ENCODE measurements around the gene MBNL1.
"Not testable (repeated sequence)": the region's sequence is repeated elsewhere in the genome, so short reads cannot be mapped to it uniquely, and the experiment has no call there.

The MBNL1 gene

DNA sequence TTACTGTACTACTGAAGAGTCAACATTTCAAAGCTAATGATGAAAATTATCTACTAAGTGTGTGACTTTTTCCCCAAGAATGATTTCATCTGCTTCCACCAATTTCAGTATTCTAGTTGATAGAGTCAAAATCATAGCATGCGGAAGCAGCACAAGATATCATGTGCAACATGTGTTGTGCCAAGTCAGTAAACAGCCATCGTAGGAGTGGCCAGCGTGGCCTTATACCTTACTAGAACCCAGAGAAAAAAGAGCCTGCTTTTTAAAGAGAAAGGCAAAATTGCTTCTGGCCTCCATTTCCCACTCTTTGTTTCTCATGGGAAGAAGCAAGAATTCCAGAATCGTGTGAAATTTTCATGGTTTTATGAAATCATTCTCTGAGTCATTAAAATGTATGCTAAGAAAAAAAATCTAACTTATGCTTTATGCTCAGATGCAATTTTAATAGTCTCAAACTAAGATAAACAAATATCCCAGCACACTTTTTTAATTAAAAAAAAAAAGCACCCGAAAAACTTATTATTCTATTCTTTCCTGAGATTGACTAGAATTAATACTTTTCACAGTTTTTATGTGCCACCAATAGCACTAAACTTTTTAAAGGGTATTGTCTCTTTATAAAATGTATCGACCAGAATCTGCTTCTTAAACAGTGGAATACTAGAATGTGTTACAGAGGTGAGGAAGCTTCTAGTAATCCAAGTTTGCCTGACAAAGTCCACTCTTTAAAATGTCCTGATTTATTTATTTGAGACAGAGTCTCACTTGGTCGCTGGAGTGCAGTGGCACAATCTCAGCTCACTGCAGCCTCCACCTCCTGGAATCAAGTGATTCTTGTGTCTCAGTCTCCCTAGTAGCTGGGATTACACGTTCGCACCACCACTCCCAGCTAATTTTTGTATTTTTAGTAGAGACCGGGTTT is 87.3 kb downstream of the MBNL1 start:
- no peak for DNase-seq

DNA sequence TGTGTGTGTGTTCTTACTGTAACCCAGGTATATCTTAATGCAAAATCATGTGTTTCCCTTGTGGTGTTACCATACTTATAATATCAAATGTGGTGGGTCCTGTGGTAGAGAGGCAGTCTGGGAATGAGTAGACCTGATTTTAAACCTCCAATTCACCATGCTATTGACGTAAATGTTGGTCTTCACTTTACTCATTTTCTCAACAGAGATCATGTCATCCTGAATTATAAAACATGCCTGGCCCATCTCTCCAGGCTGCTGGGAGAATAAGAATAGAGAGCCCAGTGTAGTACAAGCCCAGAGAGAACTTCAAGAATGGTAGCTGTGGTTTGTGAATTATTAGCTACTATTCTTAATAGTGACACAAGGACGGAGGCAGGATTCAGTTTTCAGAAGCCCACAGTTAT is 88.1 kb downstream of the MBNL1 start:
- no peak for DNase-seq

DNA sequence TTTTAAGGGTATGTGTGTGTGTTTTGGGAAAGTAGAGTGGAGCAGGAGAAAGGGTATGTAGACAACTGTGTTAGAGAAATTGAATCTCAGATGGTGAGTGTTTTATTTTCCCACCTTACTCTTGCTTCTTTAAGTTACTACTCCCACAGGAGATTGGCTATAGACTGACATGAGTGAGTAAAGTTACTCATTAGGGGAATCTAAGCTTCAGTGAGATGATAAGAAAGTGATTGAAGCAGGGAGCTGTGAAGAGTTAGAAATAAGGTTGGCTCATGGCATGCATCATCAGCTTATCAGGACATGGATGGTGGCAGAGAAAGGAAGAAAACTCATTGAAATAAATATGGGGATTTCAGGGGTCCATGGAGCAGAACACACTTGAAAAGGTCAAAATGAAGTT is 88.9 kb downstream of the MBNL1 start:
- no peak for DNase-seq

DNA sequence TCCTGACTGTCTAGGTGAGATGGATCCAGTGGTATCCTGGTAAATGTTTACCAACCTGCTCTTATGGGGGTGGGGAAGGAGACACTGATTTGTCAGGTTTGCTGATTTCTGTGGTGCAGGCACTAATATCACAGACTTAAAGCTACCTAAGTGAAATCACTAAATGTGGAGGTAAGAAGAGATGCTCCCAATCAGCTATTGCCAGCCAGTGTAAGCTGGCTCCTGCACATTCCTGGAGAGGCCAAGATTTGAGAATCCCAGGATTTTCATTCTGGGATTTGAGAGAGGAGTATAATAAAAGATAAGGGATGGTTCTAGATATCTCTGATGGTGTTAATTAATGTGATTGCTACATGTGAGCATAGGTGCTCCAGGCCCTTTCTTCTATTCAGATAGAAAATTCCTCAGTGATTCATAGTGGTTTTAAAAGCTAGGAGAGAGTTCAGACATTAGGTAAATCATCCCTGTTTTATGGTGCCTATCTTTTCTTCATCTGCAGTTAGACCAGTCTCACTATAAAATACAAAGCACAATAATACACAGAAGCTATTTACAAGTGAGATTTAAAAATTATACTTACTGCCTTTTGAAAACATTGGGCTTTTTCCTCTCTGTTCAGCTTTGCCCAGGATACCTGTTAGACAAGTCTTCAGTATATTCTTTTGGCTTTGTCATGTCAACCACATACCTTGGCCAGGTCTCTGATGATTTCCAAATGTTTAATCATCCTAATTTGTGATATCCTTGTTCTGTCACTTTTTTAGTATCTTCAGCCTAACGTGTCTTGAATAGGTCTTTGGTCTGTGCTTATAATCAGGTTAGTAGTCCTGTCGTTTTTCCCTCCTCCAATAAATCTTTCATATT is 90.9 kb downstream of the MBNL1 start:
- no peak for DNase-seq

DNA sequence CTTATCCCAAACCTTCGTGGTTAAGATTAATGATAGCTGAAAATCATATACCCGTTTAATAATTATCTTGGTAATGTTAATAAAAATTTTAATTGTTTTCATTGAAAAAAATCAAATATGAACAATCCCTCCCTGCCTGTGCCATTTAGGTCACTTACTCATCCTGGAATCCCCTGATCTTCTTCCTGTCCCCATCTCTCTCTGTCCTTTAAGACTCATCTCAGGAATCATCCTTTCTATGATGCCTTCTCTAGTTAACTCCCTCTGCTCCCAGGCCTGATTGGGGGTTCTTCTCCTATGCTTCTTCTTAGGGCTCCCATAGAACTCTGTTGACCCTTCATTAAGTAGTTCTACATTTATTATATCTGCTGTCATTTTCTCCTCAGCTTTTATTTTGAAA is 91.6 kb downstream of the MBNL1 start:
- DNase-seq: no peak

DNA sequence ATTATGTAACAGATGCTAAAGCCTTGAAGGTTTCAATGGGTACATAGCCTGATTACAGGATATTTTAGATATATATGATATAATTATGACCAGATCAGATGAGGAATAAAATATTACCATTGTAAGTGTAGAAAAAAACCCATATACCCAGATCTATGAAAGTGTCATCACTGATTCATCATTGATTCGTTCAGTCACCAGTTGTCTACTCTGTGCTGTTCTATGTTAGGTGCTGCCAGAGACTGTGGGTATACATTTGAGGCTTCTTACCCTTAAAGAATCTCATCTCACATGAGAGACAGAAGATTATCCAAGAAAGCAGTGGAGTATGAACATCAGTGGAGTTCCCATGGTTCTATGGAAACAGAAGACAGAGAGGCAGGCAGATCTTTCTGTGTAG is 92.2 kb downstream of the MBNL1 start:
- DNase-seq: no peak

DNA sequence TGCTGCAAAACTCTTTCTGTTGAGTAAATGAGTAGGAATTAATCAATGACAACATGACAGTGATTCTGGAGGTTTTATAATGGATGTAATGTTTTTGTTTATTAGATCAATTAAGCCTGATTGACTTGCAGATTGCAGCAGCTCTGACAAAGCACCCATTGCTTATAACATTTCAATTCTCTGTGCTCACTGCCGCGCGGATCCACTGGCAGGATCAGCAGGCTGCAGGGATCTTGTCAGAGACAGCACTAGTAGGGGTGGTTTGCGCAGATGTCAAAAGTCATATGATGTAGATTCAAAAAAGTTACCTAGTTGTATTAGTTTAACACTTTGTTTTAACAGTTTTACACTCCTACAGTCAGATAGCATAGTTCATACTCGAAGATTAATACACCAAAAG is 93.4 kb downstream of the MBNL1 start:
- no peak for DNase-seq

DNA sequence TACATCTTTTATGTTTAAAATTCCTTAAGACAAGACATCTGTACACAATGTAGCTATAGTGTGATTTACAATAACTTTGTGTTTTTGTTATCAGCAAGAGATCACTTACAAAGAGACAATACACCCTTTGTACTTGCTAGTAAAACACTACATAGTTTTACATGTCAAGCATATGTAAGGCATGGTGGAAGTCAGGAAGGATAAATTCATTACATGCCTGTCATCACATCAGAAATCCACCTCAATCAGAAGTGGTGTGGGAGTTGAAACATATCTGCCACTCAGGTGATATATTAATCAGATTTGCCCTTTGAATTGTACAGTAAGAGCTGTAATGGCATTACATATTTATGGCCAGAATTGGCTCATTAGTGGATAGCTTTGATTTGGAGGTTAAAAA is 95.5 kb downstream of the MBNL1 start:
- no peak for DNase-seq

DNA sequence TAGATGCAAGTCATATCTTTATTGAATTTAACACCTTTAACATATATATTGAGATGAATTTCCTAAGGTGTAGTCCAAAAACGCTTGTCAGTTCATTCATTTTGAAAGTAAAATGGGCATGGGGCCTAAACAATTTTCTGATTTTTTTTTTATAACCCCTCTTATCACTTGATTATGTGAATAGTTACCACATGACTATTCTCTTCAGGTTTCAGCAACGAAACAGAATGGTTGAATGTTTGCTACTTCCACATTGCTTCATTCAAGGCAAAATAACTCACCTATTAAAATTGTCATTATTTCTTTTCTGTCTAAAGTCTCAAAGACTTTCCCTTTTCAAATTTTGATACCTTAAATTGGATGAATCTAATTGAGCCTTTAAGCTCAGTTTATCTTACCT is 96.4 kb downstream of the MBNL1 start:
- DNase-seq: no peak

DNA sequence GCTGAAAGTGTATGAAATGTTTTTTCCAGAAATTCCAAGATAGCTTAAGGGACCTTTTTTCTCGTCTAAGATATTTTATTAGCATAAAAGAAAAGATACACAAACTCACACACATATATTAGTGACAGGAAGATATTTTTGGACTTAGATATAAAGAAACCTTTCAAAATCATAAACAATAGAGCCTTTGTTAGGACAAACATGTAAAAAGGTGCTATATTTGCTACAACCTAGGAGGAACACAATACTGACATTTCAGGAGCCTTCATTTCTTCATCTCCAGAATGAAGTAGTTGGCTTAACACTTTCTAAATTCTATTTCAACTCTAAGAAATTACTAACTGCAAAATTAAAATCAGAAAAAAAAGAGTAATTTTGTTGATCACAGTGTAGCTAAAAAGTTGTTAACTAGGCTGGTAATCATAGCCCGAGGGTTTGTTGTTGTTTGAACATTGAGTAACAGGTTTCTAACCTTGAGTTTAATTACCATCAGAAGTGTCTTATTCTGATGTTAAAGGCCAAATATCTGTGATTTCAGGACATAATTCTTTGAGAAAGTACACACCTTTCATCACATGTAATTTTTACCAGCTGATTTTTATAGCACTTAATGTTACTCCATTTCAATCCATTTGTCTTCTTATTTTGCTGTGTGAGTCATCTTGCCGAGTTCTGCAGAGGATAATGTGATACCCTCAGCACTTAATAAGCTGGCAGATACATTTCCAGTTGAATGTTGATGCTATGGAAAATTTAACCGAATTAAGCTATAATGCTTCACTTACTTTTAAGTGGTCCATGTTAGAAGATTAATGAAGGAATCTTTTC is 97.3 kb downstream of the MBNL1 start:
- DNase-seq: no peak

DNA sequence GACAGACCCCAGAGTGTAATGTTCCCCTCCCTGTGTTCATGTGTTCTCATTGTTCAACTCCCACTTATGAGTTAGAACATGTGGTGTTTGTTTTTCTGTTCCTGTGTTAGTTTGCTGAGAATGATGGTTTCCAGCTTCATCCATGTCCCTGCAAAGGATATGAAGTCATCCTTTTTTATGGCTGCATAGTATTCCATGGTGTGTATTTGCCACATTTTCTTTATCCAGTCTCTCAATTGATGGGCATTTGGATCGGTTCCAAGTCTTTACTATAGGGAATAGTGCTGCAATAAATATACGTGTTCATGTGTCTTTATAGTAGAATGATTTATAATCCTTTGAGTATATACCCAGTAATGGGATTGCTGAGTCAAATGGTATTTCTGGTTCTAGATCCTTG is 98.5 kb downstream of the MBNL1 start:
- DNase-seq: not testable (repeated sequence)

DNA sequence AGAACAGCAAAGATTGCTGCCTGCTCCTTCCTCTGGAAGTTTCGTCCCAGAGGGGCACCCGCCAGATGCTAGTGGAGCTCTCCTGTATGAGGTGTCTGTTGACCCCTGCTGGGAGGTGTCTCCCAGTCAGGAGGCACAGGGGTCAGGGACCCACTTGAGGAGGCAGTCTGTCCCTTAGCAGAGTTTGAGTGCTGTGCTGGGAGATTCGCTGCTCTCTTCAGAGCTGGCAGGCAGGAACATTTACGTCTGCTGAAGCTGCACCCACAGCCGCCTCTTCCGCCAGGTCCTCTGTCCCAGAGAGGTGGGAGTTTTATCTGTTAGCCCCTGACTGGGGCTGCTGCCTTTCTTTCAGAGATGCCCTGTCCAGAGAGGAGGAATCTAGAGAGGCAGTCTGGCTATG is 103.9 kb downstream of the MBNL1 start:
- DNase-seq: not testable (repeated sequence)

DNA sequence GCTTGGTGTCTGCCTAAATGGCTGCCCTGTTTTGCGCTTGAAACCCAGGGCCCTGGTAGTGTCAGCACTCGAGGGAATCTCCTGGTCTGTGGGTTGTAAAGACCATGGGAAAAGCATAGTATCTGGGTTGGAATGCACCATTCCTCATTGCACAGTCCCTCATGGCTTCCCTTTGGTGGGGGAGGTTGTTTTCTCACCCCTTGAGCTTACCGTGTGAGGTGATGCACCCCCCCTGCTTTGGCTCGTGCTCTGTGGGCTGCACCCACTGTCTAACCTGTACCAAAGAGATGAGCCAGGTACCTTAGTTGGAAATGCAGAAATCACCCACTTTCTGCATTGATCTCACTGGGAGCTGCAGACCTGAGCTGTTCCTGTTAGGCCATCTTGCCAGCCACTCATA is 104.7 kb downstream of the MBNL1 start:
- DNase-seq: no peak

DNA sequence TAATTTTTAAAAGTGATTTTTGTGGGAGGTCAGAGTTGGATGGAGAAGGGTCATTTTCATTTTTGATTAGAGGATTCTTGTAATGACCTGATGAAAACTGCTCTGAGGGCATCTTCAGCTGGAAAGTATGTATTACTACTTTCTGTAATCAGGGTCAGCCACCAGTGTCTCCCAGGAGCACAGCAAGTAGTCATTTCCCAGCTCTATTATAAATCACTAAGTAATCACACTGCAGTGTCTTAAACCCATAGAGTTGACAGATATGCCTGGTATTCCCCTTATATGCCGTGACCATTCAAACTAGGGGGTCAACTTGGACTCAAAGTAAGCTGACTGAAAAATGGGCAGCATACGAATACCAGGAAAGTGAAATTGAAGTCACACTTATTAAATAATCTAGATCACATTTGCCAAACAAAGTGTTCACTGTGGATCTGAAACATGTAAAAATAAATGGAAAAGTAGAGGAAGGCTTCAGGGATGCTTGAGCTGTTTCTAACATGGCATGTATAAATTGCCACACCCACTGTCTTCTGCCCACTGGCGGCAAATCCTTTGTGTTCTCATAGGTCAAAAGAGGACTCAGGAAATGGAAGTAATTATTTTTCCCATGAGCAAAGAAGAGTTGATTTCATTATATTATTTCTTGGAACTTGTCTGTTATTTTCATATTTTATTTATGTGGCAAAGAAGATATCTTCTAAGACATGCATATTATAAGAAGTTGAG is 105.7 kb downstream of the MBNL1 start:
- no peak for DNase-seq

DNA sequence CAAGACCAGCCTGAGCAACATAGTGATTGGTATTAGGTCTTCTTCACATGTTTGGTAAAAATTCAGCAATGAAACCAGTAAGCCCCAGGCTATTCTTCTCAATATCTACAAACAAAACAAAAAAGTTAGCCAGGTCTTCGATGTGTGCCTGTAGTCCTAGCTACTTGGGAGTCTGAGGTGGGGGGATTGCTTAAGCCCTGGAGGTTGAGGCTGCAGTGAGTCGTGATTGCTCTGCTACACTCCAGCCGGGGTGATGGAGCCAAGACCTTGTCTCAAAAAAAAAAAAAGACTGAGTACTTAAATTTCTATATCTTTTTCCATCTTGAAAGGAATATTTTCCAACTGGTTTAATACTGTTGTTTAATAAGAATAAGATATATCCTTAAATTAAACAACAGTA is 106.8 kb downstream of the MBNL1 start:
- no peak for DNase-seq

DNA sequence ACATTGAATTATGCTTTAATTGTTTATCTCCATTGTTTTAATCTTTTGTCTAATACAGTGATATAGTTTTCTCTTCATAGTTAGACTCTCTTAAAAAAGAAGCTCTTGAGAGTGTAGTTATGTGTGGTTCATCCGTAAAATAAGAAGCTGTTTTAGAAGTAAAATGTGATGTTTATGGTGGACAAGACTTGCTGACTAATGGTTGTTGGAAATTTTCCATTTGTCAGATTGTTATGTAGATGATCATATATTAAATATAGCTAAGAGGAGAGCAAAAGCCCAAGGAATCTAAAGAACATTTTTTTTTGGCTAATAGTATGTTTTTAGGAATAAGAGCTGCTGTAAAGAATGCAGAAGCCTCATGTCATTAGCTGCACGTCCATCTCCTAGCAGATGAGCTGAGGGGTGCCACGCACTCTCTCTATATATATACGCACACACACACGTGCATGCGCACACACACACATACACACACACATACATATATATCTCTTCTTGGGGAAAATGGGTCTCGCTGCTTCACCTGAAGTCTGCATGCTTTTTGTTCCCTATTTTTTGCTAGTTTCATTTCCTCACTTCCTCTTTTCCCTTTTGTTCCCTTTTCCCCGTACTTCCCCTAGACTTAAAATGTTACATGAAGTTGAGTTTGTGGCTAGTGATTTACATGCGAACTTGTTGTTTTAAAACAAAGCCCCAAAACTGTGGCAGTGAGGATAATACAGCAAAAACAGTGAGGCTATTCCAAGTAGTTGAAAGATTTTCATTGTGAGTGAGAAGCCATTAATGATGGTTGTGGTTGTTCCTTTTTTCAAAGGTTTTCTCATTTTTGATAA is 107.8 kb downstream of the MBNL1 start:
- no peak for DNase-seq

DNA sequence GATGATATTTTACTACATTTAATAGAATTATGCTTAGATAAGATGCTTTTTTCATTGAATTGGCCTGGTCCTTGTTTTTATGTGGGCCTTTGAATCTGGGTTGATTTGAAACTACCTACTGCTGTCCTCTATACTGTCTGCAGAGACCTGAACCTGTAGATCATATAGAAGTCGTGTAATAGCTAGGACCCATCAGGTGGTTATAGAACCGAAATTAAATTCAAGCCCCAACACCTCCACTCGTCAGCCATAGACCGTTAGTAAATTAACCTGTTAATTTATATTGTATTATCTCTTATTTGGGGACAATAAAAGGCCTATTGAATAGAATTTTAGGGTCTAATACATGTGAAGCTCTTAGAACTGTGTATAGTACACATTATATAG is 108.4 kb downstream of the MBNL1 start:
- no peak for DNase-seq

DNA sequence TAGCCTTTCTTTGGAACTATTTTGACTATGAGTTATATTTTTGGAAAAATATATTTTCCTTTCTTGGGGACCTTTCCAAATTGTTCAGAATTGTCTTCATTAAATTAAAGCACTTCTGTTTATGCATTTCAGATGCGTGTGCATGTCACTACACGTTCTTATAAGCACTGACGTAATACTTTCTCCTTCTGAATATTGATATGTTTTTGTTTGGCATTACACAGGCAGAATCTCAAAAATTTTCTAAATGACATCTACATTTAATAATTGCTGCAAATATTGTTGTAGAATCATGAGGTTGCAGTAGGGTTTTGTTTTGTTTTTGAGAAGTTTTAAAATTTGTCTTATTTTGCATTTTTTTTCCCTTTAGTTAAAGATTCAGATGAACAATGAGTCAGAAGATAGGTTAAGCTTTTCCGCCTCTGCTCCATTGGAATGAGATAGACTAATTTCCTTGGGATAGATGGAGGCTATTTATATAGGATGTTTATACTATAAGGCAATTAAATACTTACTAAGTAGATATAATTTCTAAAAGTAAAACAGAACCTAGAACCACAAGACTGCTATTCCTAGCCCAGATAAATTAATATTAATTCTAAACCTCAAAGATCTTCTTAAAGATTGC is 110.8 kb downstream of the MBNL1 start:
- DNase-seq: no peak

DNA sequence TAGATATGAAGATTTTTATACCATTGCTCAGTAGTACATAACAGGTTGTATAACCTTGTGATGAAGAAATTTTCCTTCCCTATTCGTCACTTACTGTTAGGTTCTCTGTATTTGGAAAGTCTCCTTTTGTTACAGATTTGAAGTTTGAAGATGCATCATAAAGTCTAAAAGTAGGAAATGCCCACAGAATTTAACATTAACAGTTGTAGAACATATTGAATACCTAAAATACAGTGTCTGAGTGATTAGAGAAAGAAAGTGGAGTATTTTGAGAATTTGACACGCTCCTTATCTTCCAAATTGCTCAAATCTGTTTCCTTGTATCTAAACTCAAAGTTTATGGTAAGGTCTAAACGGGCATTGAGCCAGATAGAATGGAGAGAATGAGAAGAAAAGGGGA is 111.3 kb downstream of the MBNL1 start:
- no peak for DNase-seq

DNA sequence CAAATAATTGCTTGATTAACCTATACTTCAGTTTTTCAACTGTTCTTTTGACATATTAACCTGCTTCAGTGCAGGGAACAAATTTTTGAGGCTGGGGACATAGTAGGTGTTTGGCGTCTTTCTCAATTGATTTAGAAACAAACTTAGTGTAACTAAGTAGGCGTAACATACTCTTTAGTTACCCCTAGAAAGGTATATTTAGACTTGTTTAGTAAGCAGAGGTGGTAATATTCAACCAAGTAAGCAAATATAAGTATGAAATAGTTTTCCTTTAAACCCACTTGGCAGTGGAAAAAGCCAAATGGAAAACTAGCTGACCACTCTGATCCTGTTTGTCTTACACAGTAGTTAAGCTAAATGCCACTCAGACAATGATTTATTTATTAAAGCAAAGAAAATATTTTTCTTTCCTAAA is 113.2 kb downstream of the MBNL1 start:
- DNase-seq: no peak

Measured in stimulated activated CD4-positive, alpha-beta T cell treated with anti-CD3 and anti-CD28 coated beads, Interleukin-15, amount 100 ng/mL, for 24 hours (primary cell).